ENCODE results near the gene OR6C3.
"Not testable (repeated sequence)": the region's sequence is repeated elsewhere in the genome, so short reads cannot be mapped to it uniquely, and the experiment has no call there.

Gene OR6C3

DNA sequence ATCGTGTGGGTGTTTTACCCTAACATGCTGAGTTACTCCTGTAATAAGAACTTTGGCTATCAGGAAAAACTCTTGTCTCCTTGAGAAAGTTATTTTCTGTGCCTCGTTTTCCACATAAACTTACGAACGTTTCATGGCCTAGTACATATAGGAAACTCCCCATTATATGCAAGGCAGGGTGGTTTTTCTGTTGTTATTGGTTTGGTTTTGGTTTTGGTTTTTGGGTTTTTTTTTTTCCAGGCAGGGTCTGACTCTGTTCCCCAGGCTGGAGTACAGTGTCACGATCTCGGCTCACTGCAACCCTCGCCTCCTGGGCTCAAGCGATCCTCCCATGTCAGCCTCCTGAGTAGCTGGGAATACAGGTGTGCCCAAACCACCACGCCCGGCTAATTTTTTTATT is 5.5 kb downstream of the OR6C3 start:
- TF ChIP-seq, protein P1, sequence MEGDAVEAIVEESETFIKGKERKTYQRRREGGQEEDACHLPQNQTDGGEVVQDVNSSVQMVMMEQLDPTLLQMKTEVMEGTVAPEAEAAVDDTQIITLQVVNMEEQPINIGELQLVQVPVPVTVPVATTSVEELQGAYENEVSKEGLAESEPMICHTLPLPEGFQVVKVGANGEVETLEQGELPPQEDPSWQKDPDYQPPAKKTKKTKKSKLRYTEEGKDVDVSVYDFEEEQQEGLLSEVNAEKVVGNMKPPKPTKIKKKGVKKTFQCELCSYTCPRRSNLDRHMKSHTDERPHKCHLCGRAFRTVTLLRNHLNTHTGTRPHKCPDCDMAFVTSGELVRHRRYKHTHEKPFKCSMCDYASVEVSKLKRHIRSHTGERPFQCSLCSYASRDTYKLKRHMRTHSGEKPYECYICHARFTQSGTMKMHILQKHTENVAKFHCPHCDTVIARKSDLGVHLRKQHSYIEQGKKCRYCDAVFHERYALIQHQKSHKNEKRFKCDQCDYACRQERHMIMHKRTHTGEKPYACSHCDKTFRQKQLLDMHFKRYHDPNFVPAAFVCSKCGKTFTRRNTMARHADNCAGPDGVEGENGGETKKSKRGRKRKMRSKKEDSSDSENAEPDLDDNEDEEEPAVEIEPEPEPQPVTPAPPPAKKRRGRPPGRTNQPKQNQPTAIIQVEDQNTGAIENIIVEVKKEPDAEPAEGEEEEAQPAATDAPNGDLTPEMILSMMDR (IDR thresholded peaks at IDR 0.05) = no peak
- H3K27ac ChIP-seq = no peak overlapping the region
- DNase-seq (ENCODE audit: low spot score) = no peak
- no peak overlapping the region for H3K4me3 ChIP-seq

DNA sequence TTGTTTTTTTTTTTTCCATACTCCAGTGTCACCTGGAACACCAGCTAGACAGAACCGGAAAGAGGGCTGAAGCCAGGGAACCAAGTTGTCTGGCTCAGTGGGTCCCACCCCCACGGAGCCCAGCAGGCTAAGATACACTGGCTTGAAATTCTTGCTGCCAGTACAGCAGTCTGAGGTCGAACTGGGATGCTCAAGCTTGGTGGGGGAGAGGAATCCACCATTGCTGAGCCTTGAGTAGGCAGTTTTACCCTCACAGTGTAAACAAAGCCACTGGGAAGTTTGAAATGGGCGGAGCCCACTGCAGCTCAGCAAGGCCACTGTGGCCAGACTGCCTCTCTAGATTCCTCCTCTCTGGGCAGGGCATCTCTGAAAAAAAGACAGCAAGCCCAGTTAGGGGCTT is 24.8 kb downstream of the OR6C3 start:
- H3K4me3 ChIP-seq; DNase-seq (ENCODE audit: low spot score): not testable (repeated sequence)

DNA sequence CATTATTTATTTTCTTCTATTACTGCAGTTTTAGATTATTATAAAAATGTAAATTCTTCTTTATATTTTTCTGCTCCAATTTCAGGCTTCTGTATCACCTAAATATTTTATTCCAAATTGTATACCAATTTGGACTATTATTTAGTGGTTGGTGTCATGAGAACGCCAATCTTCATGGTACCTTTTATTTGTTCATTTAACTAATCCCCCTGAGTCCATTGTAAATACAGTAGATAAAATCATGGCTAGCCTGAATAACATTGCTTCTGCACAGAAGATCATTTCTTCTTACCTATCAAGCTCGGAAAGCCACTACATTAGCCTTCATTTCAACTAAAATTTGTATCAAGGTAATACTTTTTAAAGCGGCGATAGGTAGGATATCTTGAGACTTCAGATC is 32.1 kb downstream of the OR6C3 start, which contains the start of gene OR6C75:
TSS of gene OR6C75 (plus strand) at position 301 of the 400 bp plus-strand sequence. CDS start 2,136 bp downstream, outside the sequence.
- Histone ChIP-seq H3K4me3 (no peak within 1 kb of the TSS), H3K27ac (no peak within 1 kb of the TSS)
- no peak for DNase-seq (ENCODE audit: low spot score)
- TF ChIP-seq, protein P1 (IDR thresholded peaks at IDR 0.05) = no peak

More for the DNA sequence above, 24.8 kb downstream of the OR6C3 start:
- not testable (repeated sequence) for H3K27ac ChIP-seq

DNA sequence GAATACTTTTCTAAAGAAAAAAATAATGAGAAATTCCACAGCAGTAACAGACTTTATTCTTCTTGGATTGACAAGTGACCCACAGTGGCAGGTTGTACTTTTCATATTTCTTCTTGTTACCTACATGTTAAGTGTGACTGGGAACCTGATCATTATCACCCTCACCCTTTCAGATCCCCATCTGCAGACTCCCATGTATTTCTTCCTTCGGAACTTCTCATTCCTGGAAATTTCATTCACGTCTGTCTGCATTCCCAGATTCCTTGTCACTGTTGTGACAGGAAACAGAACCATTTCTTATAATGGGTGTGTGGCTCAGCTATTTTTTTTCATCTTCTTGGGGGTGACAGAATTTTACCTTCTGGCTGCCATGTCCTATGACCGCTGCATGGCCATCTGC is 34.5 kb downstream of the OR6C3 start:
- no peak for DNase-seq (ENCODE audit: low spot score)
- Histone ChIP-seq H3K4me3 (no peak overlapping the region), H3K27ac (no peak overlapping the region)
- TF ChIP-seq, protein P1 (IDR thresholded peaks at IDR 0.05) = no peak

DNA sequence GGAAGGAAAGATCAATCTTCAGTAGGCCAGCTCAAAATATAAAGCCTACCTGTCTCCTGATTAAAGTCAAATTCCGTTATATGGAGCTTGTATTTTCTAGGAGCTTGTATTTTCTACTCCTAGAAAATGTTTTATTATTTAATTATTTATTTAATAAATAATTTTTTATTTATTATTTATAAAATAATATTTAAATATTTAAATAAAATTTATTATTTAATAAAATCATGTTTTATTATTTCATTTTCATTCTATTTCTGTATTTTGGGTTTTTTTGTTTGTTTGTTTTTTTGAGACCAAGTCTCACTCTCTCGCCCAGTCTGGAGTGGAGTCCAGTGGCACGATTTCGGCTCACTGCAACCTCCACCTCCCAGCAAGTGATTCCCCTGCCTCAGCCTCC is 42.0 kb downstream of the OR6C3 start:
- TF ChIP-seq, protein P1 (IDR thresholded peaks at IDR 0.05) = no peak
- no peak for DNase-seq (ENCODE audit: low spot score)
- Histone ChIP-seq H3K4me3 (no peak overlapping the region), H3K27ac (no peak overlapping the region)

Data from coronary artery (tissue), 2 donors.